PC-9 (cell line): Measurements from ENCODE around the gene IRX5. TPM values are rescaled to one million over a fixed set of nuclear protein-coding genes. Genes with fewer than 3 reads are reported as not detected.

ENCODE experiments used
- BruUV-seq: library from RNA; stranded (reverse); fragments of 400-500 nt; replicated peaks from 2 replicates; lab custom pipeline; 2021; lab: Mats Ljungman, UMichigan
- CTCF ChIA-PET: fragments of 300-600 bp; sonication (Branson Sonifier 250); formaldehyde crosslinking; loops from one replicate; lab custom pipeline; 2022; ENCODE audit warnings: antibody characterized with exemption; lab: Charles Lee
- POLR2A ChIA-PET: fragments of 300-600 bp; sonication (Branson Sonifier 250); formaldehyde crosslinking; loops from one replicate; lab custom pipeline; 2022; ENCODE audit warnings: antibody characterized with exemption; ENCODE audit not compliant: unreplicated experiment; lab: Charles Lee
- DNase-seq, 2 experiments: peaks; one replicate each; pipeline versions ENCODE4 v3.0.0 to v3.0.0-alpha.2; 2015 to 2022; ENCODE audit warnings: mixed read lengths in 1 of 2
- H2AFZ ChIP-seq: fragments of 200-600 bp; sonication (generic); 2 replicates; pipeline ENCODE4 v1.8.1; 2017; ENCODE audit warnings: antibody characterized with exemption
- H3F3A ChIP-seq: fragments of 200-600 bp; sonication (generic); 2 replicates; pipeline ENCODE4 v1.8.1; 2017; ENCODE audit warnings: antibody characterized with exemption, mild to moderate bottlenecking, low read depth; ENCODE audit not compliant: insufficient read depth
- H3K27ac ChIP-seq: fragments of 200-600 bp; sonication (generic); 2 replicates; pipeline ENCODE4 v1.6.1; 2016; ENCODE audit warnings: mixed run types
- H3K27me3 ChIP-seq: fragments of 200-600 bp; sonication (generic); 2 replicates; pipeline ENCODE4 v1.6.1; 2016; ENCODE audit warnings: low read depth, mixed run types; ENCODE audit not compliant: insufficient read depth
- H3K36me3 ChIP-seq: fragments of 200-600 bp; sonication (generic); 2 replicates; pipeline ENCODE4 v1.6.1; 2016; ENCODE audit warnings: low read depth, mixed run types
- H3K4me1 ChIP-seq: fragments of 200-600 bp; sonication (generic); replicated peaks from 2 replicates; pipeline ENCODE4 v1.6.1; 2016; ENCODE audit warnings: mixed run types; ENCODE audit not compliant: insufficient read depth
- H3K4me2 ChIP-seq: fragments of 200-600 bp; sonication (generic); 2 replicates; pipeline ENCODE4 v1.6.1; 2017; ENCODE audit warnings: mixed run types
- H3K4me3 ChIP-seq: fragments of 200-600 bp; sonication (generic); 2 replicates; pipeline ENCODE4 v1.6.1; 2016; ENCODE audit warnings: mixed run types
- H3K79me2 ChIP-seq: fragments of 200-600 bp; sonication (generic); 2 replicates; pipeline ENCODE4 v1.6.1; 2017; ENCODE audit warnings: low read depth, mixed run types
- H3K9me2 ChIP-seq: fragments of 200-600 bp; sonication (generic); 2 replicates; pipeline ENCODE4 v1.8.1; 2017; ENCODE audit warnings: mild to moderate bottlenecking; ENCODE audit not compliant: insufficient read depth
- H3K9me3 ChIP-seq: fragments of 200-600 bp; sonication (generic); 2 replicates; pipeline ENCODE4 v1.8.1; 2016; ENCODE audit warnings: low read depth; ENCODE audit not compliant: insufficient read depth
- H4K20me1 ChIP-seq: fragments of 200-600 bp; sonication (generic); 2 replicates; pipeline ENCODE4 v1.8.1; 2017; ENCODE audit not compliant: insufficient read depth
- CTCF ChIP-seq: fragments of 200-600 bp; sonication (generic); conservative IDR thresholded peaks from 2 replicates; pipeline ENCODE4 v1.6.1; 2017; ENCODE audit warnings: mixed run types, antibody characterized with exemption, mild to moderate bottlenecking, moderate library complexity
- EZH2 ChIP-seq: fragments of 200-600 bp; sonication (generic); IDR thresholded peaks from 2 replicates; pipeline ENCODE4 v1.8.0; 2017; ENCODE audit warnings: antibody characterized with exemption, low read depth
- intact Hi-C: fragments of 100-400 bp; cut with micrococcal nuclease; formaldehyde crosslinking; loops from one replicate; pipeline ENCODE4 v1.10.0; 2022; ENCODE audit not compliant: unreplicated experiment
- total RNA-seq: library from RNA; stranded (reverse); gene quantifications from 2 replicates; pipeline ENCODE4 v1.2.3, GENCODE V29; 2021

IRX5 gene
- total RNA-seq, 1 experiment from 2014 or later = not detected

- no TSS peak for BruUV-seq
- Histone ChIP-seq H3K4me1 (no peaks in the 10 kb centered on the region), H3F3A (no peaks in the 10 kb centered on the region), H3K27me3 (no peaks in the 10 kb centered on the region), H3K9me2 (no peaks in the 10 kb centered on the region; the same call in 1 of the 2 replicates), H3K27ac (no peak overlapping the region), H3K4me2 (no peak overlapping the region), H3K36me3 (no peaks in the 10 kb centered on the region), H3K9me3 (no peaks in the 10 kb centered on the region), H3K79me2 (no peaks in the 10 kb centered on the region), H3K4me3 (no peak overlapping the region), H4K20me1 (no peaks in the 10 kb centered on the region; the same call in 1 of the 2 replicates), H2AFZ (no peak overlapping the region)
- POLR2A ChIA-PET = no interaction called here
- intact Hi-C loops = no loop called here
- DNase-seq = no peak
- CTCF ChIA-PET = no interaction called here
- TF ChIP-seq EZH2 (no peak), CTCF (no peak)
Observed at GRCh38 chr16:54946909-54947308, 16.2 kb downstream of the IRX5 start.

GRCh38 chr16:54947616-54948015 is 17.0 kb downstream of the IRX5 start:
- ChIA-PET CTCF (no interaction called here), POLR2A (no interaction called here)
- H3K4me2 ChIP-seq = no peak overlapping the region
- TF ChIP-seq EZH2 (no peak), CTCF (no peak)
- H3K4me1 ChIP-seq = no peaks in the 10 kb centered on the region
- no peaks in the 10 kb centered on the region for H3K9me3 ChIP-seq
- H2AFZ ChIP-seq = no peak overlapping the region
- no TSS peak for BruUV-seq
- no peaks in the 10 kb centered on the region for H3F3A ChIP-seq
- no peak overlapping the region for H3K27ac ChIP-seq
- no peaks in the 10 kb centered on the region for H3K27me3 ChIP-seq
- no peaks in the 10 kb centered on the region for H3K36me3 ChIP-seq
- no peak overlapping the region for H3K4me3 ChIP-seq
- no peak for DNase-seq
- H3K79me2 ChIP-seq = no peaks in the 10 kb centered on the region
- no peaks in the 10 kb centered on the region; the same call in 1 of the 2 replicates for H3K9me2 ChIP-seq
- intact Hi-C loops = no loop called here
- no peaks in the 10 kb centered on the region; the same call in 1 of the 2 replicates for H4K20me1 ChIP-seq

- no TSS peak for BruUV-seq
- TF ChIP-seq CTCF (no peak), EZH2 (no peak)
Observed at GRCh38 chr16:54952195-54952594, 21.5 kb downstream of the IRX5 start.

More at GRCh38 chr16:54952195-54952594, 21.5 kb downstream of the IRX5 start:
- Histone ChIP-seq H3K4me2 (no peak overlapping the region), H4K20me1 (no peaks in the 10 kb centered on the region; the same call in 1 of the 2 replicates), H3K4me1 (no peaks in the 10 kb centered on the region), H3F3A (no peaks in the 10 kb centered on the region), H2AFZ (no peak overlapping the region), H3K4me3 (no peak overlapping the region), H3K27me3 (no peaks in the 10 kb centered on the region), H3K9me2 (no peaks in the 10 kb centered on the region; the same call in 1 of the 2 replicates), H3K36me3 (no peaks in the 10 kb centered on the region), H3K79me2 (no peaks in the 10 kb centered on the region), H3K27ac (no peak overlapping the region), H3K9me3 (no peaks in the 10 kb centered on the region)
- POLR2A ChIA-PET = no interaction called here
- intact Hi-C loops = no loop called here
- DNase-seq = no peak
- CTCF ChIA-PET = no interaction called here
